GM21529 (cell line): ENCODE data around the gene GPNMB.
"Not testable (repeated sequence)": the region's sequence is repeated elsewhere in the genome, so short reads cannot be mapped to it uniquely, and the experiment has no call there.

Experiments
- ATAC-seq: cut with Tn5 transposase; IDR thresholded peaks from one replicate; pipeline ENCODE4 v1.9.1; 2021; ENCODE audit not compliant: unreplicated experiment

GPNMB gene

GRCh38 chr7:23246555-23246954 lies at the start of gene GPNMB:
GPNMB (plus strand) TSS chr7:23246775; CDS start chr7:23246858, 83 bp downstream.
- no peak for ATAC-seq

GRCh38 chr7:23197745-23198144 lies 48.8 kb upstream of the GPNMB start:
- not testable (repeated sequence) for ATAC-seq

GRCh38 chr7:23200331-23200730 lies 46.2 kb upstream of the GPNMB start:
- ATAC-seq: no peak

DNA sequence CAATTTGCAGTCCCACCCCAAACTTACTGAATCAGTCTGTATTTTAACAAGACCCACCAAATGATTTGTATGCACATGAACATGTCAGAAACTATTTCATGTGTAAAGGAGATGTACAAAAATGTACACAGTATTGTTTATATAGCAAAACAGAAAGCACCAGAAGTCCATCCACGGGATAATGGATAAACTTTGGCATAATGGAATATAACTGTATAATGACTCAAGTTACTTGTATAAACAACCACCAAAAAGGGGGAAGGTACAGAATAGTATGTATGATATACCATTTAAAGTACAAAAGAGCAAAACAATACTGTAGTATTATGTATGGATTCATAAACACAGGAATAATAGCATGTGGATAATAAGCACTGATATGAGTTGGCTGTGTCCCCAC lies 42.3 kb upstream of the GPNMB start:
- no peak for ATAC-seq

- no peak for ATAC-seq
Measured at GRCh38 chr7:23205577-23205908, 41.0 kb upstream of the GPNMB start.

GRCh38 chr7:23205909-23206767 lies 40.4 kb upstream of the GPNMB start:
- ATAC-seq: no peak

GRCh38 chr7:23207021-23207420 lies 39.6 kb upstream of the GPNMB start:
- ATAC-seq: no peak

DNA sequence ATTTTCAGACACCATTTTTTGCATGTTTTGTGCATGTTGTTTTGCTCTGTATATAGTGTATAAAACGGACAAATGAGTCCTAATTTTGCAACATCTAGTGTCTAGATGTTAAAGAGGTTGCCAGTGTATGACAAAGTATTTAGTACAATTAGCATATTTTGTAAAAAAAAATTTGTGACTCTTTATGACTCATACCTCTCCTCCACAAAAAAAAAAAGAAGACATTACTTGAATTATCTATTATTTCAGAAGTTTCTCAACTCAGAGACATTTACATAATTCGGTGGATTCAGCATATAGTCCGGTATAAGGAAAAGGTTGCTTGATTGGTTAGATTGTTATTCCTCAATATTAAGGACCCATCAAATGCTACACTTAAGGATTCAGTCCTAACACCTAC lies 38.7 kb upstream of the GPNMB start:
- ATAC-seq: no peak

- ATAC-seq: no peak
Measured at GRCh38 chr7:23208316-23208715, 38.3 kb upstream of the GPNMB start.

GRCh38 chr7:23210506-23210905 lies 36.1 kb upstream of the GPNMB start:
- no peak for ATAC-seq

GRCh38 chr7:23211589-23211988 lies 35.0 kb upstream of the GPNMB start:
- ATAC-seq: no peak

DNA sequence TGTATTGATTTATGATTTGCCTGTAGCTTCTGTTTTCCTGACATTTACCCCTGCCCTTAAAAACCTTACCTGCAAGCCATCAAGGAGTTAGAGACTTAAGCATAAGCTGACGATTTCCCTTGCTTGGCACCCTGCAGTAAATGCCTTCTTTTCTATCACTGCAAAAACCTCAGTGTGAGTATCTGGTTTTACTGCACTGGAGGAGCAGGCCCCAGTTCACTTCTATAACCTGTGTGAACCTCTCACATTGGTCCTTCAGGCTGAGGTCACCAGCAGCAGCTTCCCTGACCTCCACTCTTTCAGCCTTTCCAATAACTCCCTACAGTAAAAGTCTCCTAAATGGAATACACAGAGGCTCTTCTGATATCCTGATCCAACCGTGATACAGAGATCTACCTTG lies 34.2 kb upstream of the GPNMB start:
- ATAC-seq: no peak

DNA sequence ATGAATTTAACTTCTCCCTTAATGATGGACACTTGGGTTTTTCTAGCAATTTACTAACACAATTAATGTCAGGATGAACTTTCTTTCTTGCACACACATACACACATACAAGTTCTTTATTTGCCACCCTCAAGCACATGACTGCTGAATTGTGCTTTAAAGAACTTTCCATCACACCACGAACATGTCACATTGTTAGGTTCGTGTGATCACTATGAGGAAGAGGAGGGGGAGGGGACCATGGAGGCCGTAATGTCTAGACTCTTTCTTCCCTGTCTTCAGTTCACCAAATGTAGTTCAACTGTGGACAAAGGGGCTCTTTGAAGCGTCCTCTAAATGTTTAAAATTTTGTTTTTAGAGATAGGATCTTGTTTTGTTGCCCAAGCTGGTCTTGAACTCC lies 33.7 kb upstream of the GPNMB start:
- no peak for ATAC-seq

DNA sequence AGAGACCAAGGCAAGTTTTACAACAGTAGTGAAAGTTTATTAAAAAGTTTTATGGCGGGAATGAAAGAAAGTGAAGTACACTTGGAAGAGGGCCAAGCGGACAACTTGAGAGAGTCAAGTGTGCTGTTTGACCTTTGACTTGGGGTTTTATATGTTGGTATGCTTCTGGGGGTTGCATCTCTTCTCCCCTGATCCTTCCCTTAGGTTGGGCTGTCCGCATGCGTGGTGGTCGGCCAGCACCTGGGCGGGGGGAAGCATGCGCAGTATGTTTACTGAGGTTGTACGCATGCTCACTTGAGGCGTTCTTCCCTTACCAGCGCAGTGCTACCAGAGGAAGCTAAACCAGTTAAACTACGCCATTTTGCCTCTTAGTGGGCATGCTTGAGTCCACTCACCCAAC lies 32.8 kb upstream of the GPNMB start:
- no peak for ATAC-seq

DNA sequence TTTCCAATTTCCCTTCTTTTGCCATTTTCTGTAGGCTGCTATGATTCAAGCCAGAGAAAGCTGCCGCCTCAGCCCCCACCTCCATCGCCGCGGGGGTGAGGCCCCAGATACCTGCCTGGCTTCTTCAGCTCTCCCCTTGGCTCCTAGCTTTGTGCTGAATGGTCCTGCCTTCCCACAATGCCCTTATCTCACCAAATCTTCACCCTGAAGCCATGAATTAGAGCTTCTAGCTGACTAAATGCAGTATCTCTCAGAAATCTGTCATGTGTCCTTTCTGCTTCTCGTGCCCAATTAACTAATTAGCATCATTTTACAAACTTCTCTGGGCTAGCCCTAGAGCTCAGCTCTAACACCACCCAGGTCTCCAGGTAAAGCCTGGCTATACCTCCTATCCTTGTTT lies 32.2 kb upstream of the GPNMB start:
- ATAC-seq: no peak

- no peak for ATAC-seq
Measured at GRCh38 chr7:23214938-23215337, 31.6 kb upstream of the GPNMB start.

GRCh38 chr7:23216021-23216420 lies 30.6 kb upstream of the GPNMB start:
- no peak for ATAC-seq

GRCh38 chr7:23218196-23218595 lies 28.4 kb upstream of the GPNMB start:
- ATAC-seq: no peak

GRCh38 chr7:23220690-23221305 lies 25.8 kb upstream of the GPNMB start:
- no peak for ATAC-seq

- ATAC-seq: no peak
Measured at GRCh38 chr7:23222439-23223030, 24.0 kb upstream of the GPNMB start.

DNA sequence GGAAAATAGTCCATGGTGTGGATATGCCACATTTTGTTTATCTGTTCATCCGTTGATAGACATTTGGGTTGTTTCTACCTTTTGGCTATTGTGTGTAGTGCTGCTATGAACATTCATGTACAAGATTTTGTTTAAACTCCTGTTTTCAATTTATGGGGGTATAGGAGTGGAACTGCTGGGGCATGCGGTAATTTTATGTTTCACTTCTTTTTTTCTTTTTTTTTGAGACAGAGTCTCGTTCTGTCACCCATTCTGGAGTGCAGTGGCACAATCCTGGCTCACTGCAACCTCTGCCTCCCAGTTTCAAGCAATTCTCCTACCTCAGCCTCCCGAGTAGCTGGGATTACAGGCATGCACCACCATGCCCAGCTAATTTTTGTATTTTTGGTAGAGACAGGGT lies 22.2 kb upstream of the GPNMB start:
- ATAC-seq: not testable (repeated sequence)

- no peak for ATAC-seq
Measured at GRCh38 chr7:23226844-23227450, 19.6 kb upstream of the GPNMB start.
